ENCODE data around the gene SLC16A5. TPM values are rescaled to one million over a fixed set of nuclear protein-coding genes. Genes with fewer than 3 reads are reported as not detected.
A peak's percentile ranks its signal among the peaks of the same experiment; 100 is the strongest.
"Not testable (repeated sequence)": the region's sequence is repeated elsewhere in the genome, so short reads cannot be mapped to it uniquely, and the experiment has no call there.

Gene SLC16A5
- total RNA-seq, 2 experiments from 2014 or later, result 11.4 to 12.2 TPM

DNA sequence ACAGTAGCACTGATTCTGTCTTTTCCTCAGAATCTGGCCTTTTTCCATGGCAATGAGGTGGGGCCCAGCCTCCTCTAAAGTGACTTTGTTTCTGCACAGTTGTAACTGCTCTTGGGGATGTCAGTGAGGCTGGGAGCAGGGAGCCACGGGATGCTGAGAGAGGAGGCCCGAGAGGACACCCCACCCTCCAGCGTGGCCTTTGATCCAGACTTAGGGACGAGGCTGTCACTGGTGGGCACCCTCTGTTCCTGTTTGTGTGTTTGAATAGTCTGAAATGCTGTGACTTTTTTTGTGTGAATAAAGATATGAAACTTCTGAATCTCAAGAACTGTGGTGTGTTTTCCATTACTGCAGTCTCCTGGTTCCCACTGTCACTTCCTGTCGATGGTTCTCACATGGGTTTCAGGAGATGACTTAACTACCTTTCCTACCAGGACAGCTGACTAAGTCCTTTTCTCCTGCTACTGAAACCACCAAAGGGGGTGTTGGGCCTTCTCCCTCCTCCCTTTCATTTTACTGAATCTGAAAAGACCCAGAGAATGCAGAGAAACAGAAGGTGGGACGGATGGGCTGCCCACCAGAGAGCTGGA lies 22.1 kb upstream of the SLC16A5 start:
- Mint-ChIP-seq H3K9me3 (no peaks in the 10 kb centered on the region), H3K4me3 (no peak overlapping the region), H3K4me1 (peaks cover 41% of the 10 kb centered on the region), H3K36me3 (ENCODE audit: low read depth) (peaks cover 36% of the 10 kb centered on the region), H3K27me3 (no peaks in the 10 kb centered on the region), H3K27ac (peak overlapping the region; percentile 83)
- ChIA-PET CTCF (interaction anchor here (0.6 to 0.7 kb wide), 3 partner anchors 53 to 265 kb away, joined by 3 to 9 read pairs (median 3); partner anchors contain the start of genes MIF4GD and MRPL58), POLR2A (no interaction called here)
- no peak for DNase-seq

DNA sequence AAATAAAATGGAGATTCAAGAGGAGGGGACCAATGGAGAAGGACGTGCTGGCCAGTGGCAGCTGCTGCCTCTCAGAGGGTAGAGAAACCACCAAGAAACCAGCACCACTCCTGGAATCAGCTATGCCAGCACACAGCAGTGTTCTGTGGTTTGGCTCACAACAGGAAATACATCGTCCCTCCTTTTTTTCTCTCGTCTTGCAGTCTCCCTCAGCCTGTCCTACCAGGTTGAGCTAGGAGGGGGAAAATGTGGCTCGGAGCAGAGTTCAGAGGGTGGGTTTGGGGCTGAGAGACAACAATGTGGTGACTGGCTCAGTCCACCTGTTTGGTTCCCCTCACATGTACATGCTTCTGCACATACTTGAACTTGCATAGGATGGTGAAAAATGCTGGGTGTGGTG lies 19.9 kb upstream of the SLC16A5 start:
- Mint-ChIP-seq H3K4me3 (peak overlapping the region; percentile 44), H3K4me1 (peaks cover 40% of the 10 kb centered on the region), H3K36me3 (ENCODE audit: low read depth) (peaks cover 18% of the 10 kb centered on the region), H3K27ac (peak overlapping the region; percentile 96), H3K9me3 (no peaks in the 10 kb centered on the region), H3K27me3 (no peaks in the 10 kb centered on the region)
- DNase-seq, result peak; percentile 68
- CTCF ChIA-PET, result interaction anchor here (0.5 to 1.6 kb wide), 5 partner anchors 20 to 1438 kb away, joined by 3 to 4 read pairs (median 3); partner anchors contain the start of gene SLC16A5
- POLR2A ChIA-PET, result no interaction called here

DNA sequence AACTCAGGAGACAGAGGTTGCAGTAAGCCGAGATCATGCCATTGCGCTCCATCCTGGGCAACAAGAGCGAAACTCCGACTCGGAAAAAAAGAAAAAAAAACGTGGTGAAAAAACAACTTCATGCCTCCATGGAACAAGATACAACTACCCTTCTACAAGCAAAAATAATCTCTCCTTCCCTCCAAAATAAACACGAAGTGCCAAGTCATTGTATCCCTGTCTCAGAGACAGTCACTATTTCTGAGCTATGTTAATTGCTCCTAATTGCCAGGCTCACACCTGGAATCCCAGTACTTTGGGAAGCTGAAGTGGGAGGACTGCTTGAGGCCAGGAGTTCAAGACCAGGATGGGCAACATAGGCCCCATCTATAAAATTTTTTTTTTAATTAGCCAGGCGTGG lies 19.0 kb upstream of the SLC16A5 start:
- H3K27me3 Mint-ChIP-seq, result no peaks in the 10 kb centered on the region
- peak overlapping the region; percentile 68 for H3K27ac Mint-ChIP-seq
- H3K9me3 Mint-ChIP-seq, result no peaks in the 10 kb centered on the region
- peaks cover 40% of the 10 kb centered on the region for H3K4me1 Mint-ChIP-seq
- ChIA-PET CTCF (interaction anchor here (0.7 to 2.3 kb wide), 3 partner anchors 14 to 100 kb away, joined by 3 to 10 read pairs (median 4); no protein-coding TSS in a partner anchor), POLR2A (interaction anchor here (0.7 kb wide), 1 partner anchor 147 kb away, joined by 5 read pairs; no protein-coding TSS in a partner anchor)
- DNase-seq, result no peak
- no peak overlapping the region for H3K4me3 Mint-ChIP-seq
- peaks cover 12% of the 10 kb centered on the region for H3K36me3 Mint-ChIP-seq (ENCODE audit: low read depth)

DNA sequence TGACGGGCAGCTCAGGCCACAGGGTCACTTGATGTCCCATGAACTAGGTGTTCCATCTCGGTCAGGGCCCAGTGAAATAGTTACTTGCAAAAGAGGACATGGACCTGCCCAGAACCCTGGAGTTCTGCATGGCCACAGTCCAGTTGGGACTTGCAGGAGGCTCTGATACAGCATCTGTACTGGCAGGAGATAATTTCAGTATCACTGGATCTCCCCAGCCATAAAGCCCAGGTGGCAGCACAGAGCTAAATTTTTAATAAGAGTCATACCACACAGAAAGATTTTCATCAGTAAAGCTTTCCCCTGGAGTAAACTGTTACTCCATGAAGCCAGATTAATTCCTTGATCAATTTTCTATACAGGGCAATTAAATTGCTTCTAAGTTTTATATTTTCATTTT lies 18.0 kb upstream of the SLC16A5 start:
- H3K4me1 Mint-ChIP-seq, result peaks cover 36% of the 10 kb centered on the region

DNA sequence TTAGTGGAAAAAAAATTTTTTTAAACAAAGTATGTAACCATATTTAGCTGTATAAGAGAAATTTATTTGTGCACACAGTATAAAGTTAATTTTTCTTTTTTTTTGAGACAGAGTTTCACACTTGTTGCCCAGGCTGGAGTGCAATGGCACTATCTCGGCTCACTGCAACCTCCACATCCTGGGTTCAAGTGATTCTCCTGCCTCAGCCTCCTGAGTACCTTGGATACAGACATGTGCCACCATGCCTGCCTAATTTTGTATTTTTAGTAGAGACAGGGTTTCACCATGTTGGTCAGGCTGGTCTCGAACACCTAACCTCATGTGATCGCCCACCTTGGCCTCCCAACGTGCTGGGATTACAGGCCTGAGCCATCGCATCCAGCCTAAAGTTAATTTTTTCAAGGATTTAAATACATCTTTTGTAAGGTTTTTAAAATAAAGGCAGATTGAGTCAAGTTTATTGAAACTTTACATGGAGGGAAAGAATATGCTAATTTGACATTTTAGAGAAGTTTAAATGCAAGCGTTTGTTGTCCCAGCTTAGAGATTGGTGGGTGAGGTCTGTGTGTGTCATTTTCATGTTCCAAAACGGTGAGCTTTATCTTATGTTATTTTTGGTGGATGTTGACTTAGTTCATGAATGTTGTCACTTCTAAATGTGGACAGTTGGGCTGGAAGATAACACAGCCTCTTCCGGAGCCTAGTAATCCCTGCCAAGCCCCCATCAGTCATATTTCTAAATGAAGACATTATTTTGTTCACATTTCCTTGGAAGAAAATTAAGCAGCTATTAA lies 16.1 kb upstream of the SLC16A5 start:
- H3K9me3 Mint-ChIP-seq; H3K36me3 Mint-ChIP-seq (ENCODE audit: low read depth); H3K27ac Mint-ChIP-seq; DNase-seq; H3K27me3 Mint-ChIP-seq; H3K4me3 Mint-ChIP-seq; POLR2A ChIA-PET: not testable (repeated sequence)
- CTCF ChIA-PET, result interaction anchor here (0.7 to 1.9 kb wide), 6 partner anchors 10 to 138 kb away, joined by 3 to 5 read pairs (median 3); no protein-coding TSS in a partner anchor
- H3K4me1 Mint-ChIP-seq, result peaks cover 20% of the 10 kb centered on the region

More for the DNA sequence above, 18.0 kb upstream of the SLC16A5 start:
- no peak overlapping the region for H3K4me3 Mint-ChIP-seq
- ChIA-PET POLR2A (interaction anchor here (0.6 kb wide), 1 partner anchor 10 kb away, joined by 13 read pairs; no protein-coding TSS in a partner anchor), CTCF (interaction anchor here (0.6 to 2.3 kb wide), 6 partner anchors 9 to 248 kb away, joined by 3 to 10 read pairs (median 4); no protein-coding TSS in a partner anchor)
- H3K9me3 Mint-ChIP-seq, result no peaks in the 10 kb centered on the region
- no peaks in the 10 kb centered on the region for H3K27me3 Mint-ChIP-seq
- peak; percentile 40 for DNase-seq
- peaks cover 3% of the 10 kb centered on the region for H3K36me3 Mint-ChIP-seq (ENCODE audit: low read depth)
- H3K27ac Mint-ChIP-seq, result peak overlapping the region; percentile 81

DNA sequence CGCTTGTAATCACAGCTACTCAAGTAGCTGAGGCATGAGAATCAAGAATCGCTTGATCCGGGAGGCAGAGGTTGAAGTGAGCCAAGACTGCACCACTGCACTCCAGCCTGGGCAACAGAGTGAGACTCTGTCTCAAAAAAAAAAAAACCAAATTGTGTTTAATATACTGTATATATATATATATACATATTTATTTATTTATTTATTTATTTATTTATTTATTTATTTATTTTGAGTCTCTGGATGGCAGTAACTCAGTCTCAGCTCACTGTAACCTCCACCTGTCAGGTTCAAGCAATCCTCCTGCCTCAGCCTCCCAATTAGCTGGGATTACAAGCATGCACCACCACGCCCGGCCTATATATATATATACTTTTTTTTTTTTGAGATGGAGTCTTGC lies 14.8 kb upstream of the SLC16A5 start:
- CTCF ChIA-PET, result interaction anchor here (1.1 to 1.8 kb wide), 4 partner anchors 11 to 37 kb away, joined by 3 to 5 read pairs (median 4); partner anchors contain the start of gene ARMC7
- H3K27me3 Mint-ChIP-seq; DNase-seq; POLR2A ChIA-PET; H3K27ac Mint-ChIP-seq; H3K9me3 Mint-ChIP-seq; H3K36me3 Mint-ChIP-seq (ENCODE audit: low read depth); H3K4me3 Mint-ChIP-seq: not testable (repeated sequence)
- H3K4me1 Mint-ChIP-seq, result peaks cover 21% of the 10 kb centered on the region

DNA sequence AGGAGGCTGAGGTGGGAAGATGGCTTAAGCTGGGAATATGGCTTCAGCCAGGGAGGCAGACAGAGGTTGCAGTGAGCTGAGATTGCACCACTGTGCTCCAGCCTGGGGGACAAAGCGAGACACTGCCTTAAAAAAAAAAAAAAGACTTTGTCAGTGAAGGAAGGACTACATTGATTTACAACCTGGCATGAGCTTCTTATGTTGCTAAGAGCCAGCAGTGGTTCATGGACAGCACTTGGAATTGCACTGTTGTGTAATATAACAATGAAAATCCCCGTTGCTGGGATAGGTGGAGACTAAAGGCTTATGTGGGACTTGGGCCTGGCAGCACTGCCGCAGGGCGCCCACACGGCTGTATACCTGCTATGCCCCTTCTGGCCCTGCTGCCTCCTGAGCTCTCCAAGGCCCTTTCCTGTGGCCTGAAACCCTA lies 14.1 kb upstream of the SLC16A5 start:
- Mint-ChIP-seq H3K4me3 (no peak overlapping the region), H3K27me3 (no peaks in the 10 kb centered on the region), H3K4me1 (peaks cover 22% of the 10 kb centered on the region), H3K36me3 (ENCODE audit: low read depth) (no peaks in the 10 kb centered on the region), H3K27ac (peak overlapping the region; percentile 68), H3K9me3 (no peaks in the 10 kb centered on the region)
- no peak for DNase-seq
- ChIA-PET POLR2A (interaction anchor here (0.6 kb wide), 1 partner anchor 201 kb away, joined by 3 read pairs; the partner anchor contains the start of gene FDXR), CTCF (interaction anchor here (0.9 to 1.8 kb wide), 6 partner anchors 11 to 41 kb away, joined by 3 to 6 read pairs (median 4); partner anchors contain the start of genes ARMC7 and SLC16A5)

DNA sequence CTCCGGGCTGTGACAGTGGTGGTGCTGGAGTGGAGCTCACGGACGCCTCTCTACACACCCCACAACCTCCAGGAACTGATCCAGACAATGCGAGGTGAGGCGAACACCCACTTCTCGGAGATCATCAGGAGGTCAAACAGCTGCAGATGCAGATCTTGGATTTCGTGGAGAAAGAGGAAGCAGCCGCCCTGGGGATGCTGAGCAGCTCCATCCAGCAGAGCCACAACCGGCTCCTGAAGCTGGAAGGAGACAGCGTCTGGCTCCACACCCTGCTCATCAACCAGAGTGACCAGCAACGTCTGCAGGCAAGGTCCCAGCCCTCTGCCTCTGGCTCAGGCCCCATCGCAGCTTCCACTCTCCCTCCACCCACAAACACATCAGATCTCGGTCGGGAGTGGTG lies 13.2 kb upstream of the SLC16A5 start:
- Mint-ChIP-seq H3K9me3 (no peaks in the 10 kb centered on the region), H3K4me1 (peaks cover 26% of the 10 kb centered on the region), H3K4me3 (no peak overlapping the region), H3K27ac (no peak overlapping the region), H3K36me3 (ENCODE audit: low read depth) (no peaks in the 10 kb centered on the region), H3K27me3 (no peaks in the 10 kb centered on the region)
- DNase-seq, result no peak
- ChIA-PET POLR2A (no interaction called here), CTCF (interaction anchor here (0.8 to 1.8 kb wide), 5 partner anchors 13 to 40 kb away, joined by 3 to 6 read pairs (median 4); partner anchors contain the start of gene SLC16A5)

DNA sequence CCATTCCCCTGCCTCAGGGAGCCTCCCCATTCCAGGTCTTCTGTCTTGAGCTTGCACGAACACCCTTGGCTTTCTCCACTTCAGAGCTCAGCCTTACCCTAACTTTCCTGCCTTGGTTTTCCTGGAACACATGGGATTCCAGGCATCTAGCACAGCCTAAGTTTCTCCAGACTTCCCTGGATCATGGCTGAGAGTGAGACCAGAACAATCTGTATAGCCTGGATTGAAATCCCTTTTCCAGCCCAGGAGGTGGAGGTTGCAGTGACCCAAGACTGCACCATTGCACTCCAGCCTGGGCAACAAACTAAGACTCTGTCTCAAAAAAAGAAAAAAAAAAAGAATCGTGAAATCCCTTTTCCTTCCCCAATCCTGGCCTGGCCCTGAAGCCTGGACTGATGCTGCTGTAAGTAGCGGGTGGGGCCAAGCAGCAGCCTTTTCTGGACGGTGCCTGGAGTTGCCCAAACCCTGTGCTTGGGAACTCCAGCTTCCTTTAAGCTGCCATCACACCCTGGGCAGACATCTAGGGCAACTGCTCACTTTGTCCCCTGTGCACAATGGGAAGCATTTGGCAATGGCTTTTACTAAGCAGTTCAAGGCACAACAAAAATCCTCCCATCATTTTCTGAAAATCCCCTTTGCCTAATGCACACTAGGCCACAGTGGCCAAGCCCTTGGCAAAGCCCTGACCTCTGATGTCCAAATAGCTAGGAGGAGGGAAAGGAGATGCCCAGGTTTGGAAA lies 12.0 kb upstream of the SLC16A5 start:
- Mint-ChIP-seq H3K36me3 (ENCODE audit: low read depth) (no peaks in the 10 kb centered on the region), H3K4me1 (peaks cover 28% of the 10 kb centered on the region), H3K9me3 (no peaks in the 10 kb centered on the region), H3K27ac (no peak overlapping the region), H3K4me3 (no peak overlapping the region), H3K27me3 (no peaks in the 10 kb centered on the region)
- POLR2A ChIA-PET, result no interaction called here
- DNase-seq, result no peak
- CTCF ChIA-PET, result interaction anchor here (1.2 to 1.5 kb wide), 5 partner anchors 13 to 41 kb away, joined by 3 to 5 read pairs (median 3); no protein-coding TSS in a partner anchor

DNA sequence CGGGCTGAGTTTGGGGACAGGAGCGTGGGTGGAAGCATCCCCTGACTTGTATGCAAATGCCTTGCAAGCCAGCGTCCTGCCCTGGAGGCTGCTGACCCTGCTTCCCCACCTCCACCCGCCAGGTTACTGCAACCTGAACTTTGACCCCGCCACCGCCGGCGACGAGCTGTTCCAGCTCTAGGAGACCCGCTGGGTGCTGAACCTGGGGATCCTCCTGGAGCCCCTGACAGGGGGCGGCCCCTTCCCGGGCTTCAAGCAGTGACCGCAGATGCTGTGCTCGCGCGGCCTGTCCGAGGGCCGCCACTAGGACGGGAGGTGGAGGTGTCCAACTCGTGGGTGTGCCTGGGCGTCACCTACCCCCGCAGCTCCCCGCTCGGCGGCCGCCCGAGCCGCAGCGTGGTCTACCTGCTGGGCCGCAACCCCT lies 10.7 kb upstream of the SLC16A5 start:
- Mint-ChIP-seq H3K9me3 (no peaks in the 10 kb centered on the region), H3K36me3 (ENCODE audit: low read depth) (no peaks in the 10 kb centered on the region)
- POLR2A ChIA-PET, result no interaction called here

DNA sequence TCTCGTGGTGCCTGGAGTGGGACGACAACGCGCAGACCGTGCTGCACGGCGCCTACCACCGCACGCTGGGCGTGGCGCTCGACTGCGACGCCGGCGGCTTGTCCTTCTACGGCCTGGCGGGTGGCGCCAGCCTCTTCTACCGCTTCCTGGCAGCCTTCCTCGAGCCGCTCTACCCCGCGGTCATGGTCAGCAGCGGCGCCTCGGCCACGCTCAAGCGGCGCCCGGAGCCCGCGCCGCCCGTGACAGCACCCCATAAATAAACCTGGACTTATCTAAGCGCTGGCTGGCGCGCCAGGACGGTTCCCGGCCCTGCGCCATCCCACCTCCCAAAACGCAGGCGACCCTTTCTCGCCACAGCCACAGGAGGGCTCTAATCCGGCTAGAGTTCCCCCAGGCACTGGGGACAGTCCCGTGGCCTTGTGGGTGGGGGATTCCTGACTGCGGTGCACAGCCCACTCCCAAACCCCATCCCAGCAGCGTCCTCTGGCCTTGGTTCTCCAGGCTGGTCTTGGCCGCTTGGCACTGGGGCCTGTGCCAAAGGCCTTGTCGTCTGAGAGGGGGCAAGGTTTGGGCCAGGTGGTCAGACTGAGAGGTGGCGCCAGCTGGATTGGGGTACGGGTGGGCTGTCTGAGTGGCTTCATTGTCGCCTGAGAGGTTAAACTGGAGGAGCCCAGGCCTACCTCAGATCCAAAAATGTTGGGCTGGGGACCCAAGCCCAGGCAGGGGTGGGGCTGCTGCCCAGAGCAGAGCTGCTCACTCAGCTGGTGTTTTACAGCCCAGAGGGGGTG lies 10.1 kb upstream of the SLC16A5 start:
- peaks cover 28% of the 10 kb centered on the region for H3K4me1 Mint-ChIP-seq
- H3K9me3 Mint-ChIP-seq, result no peaks in the 10 kb centered on the region
- no peaks in the 10 kb centered on the region for H3K27me3 Mint-ChIP-seq
- H3K27ac Mint-ChIP-seq, result peak overlapping the region; percentile 80
- POLR2A ChIA-PET, result no interaction called here
- DNase-seq, result peak; percentile 48
- no peaks in the 10 kb centered on the region for H3K36me3 Mint-ChIP-seq (ENCODE audit: low read depth)
- H3K4me3 Mint-ChIP-seq, result peak overlapping the region; percentile 44
- CTCF ChIA-PET, result interaction anchor here (0.8 to 1.2 kb wide), 4 partner anchors 18 to 42 kb away, joined by 3 to 4 read pairs (median 4); no protein-coding TSS in a partner anchor

More for the DNA sequence above, 10.7 kb upstream of the SLC16A5 start:
- peaks cover 28% of the 10 kb centered on the region for H3K4me1 Mint-ChIP-seq
- H3K4me3 Mint-ChIP-seq, result peak overlapping the region; percentile 44
- CTCF ChIA-PET, result interaction anchor here (0.8 to 1.2 kb wide), 3 partner anchors 16 to 42 kb away, joined by 3 to 4 read pairs (median 3); no protein-coding TSS in a partner anchor
- DNase-seq, result no peak
- H3K27me3 Mint-ChIP-seq, result no peaks in the 10 kb centered on the region
- H3K27ac Mint-ChIP-seq, result peak overlapping the region; percentile 80
